OCI-LY7 (cell line): ENCODE data around the gene EBF3. TPM values are rescaled to one million over a fixed set of nuclear protein-coding genes. Genes with fewer than 3 reads are reported as not detected.

Experiments used
- BruUV-seq: library from RNA; stranded (reverse); fragments of 400-500 nt; replicated peaks from 2 replicates; lab custom pipeline; 2021; lab: Mats Ljungman, UMichigan
- CTCF ChIA-PET: fragments of 300-600 bp; sonication (Branson Sonifier 250); formaldehyde crosslinking; loops from one replicate; lab custom pipeline; 2022; ENCODE audit warnings: antibody characterized with exemption; ENCODE audit not compliant: unreplicated experiment; lab: Charles Lee
- POLR2A ChIA-PET: fragments of 300-600 bp; sonication (Branson Sonifier 250); formaldehyde crosslinking; loops from one replicate; lab custom pipeline; 2022; ENCODE audit warnings: antibody characterized with exemption; lab: Charles Lee
- DNase-seq: peaks from one replicate; pipeline ENCODE4 v3.0.0-alpha.2; 2015; ENCODE audit warnings: low spot score
- H2AFZ ChIP-seq: fragments of 200-600 bp; sonication (generic), shearing (Covaris generic); 2 replicates; pipeline ENCODE4 v1.6.1; 2014; ENCODE audit warnings: mild to moderate bottlenecking, antibody characterized with exemption, low read length, moderate library complexity
- H3K27ac ChIP-seq: fragments of 200-600 bp; sonication (generic); 2 replicates; pipeline ENCODE4 v1.5.1; 2014; ENCODE audit warnings: mixed run types, low read depth, mild to moderate bottlenecking, moderate library complexity, low read length, inconsistent platforms; ENCODE audit not compliant: poor library complexity, severe bottlenecking
- H3K36me3 ChIP-seq: fragments of 200-600 bp; sonication (generic); 2 replicates; pipeline ENCODE4 v1.6.1; 2014; ENCODE audit warnings: mild to moderate bottlenecking, antibody characterized with exemption, low read length, moderate library complexity, mixed read lengths; ENCODE audit not compliant: insufficient read depth
- H3K4me1 ChIP-seq: fragments of 200-600 bp; sonication (generic); 2 replicates; pipeline ENCODE4 v1.5.1; 2014; ENCODE audit warnings: mild to moderate bottlenecking, low read length; ENCODE audit not compliant: insufficient read depth, poor library complexity, severe bottlenecking
- H3K4me2 ChIP-seq: fragments of 200-600 bp; sonication (generic); 2 replicates; pipeline ENCODE4 v1.6.1; 2014; ENCODE audit warnings: mild to moderate bottlenecking, low read length
- H3K4me3 ChIP-seq: fragments of 200-600 bp; sonication (generic); 2 replicates; pipeline ENCODE4 v1.5.1; 2014; ENCODE audit warnings: mild to moderate bottlenecking, low read depth, low read length; ENCODE audit not compliant: poor library complexity, severe bottlenecking
- H3K79me2 ChIP-seq: fragments of 200-600 bp; sonication (generic); 2 replicates; pipeline ENCODE4 v1.6.1; 2016; ENCODE audit warnings: low read depth, mild to moderate bottlenecking, low read length, moderate library complexity, mixed read lengths; ENCODE audit not compliant: insufficient read depth
- H3K9me2 ChIP-seq: fragments of 200-600 bp; sonication (generic); 2 replicates; pipeline ENCODE4 v1.6.1; 2016; ENCODE audit warnings: mild to moderate bottlenecking, low read length, mixed read lengths; ENCODE audit not compliant: insufficient read depth
- H3K9me3 ChIP-seq: fragments of 200-600 bp; sonication (generic); 2 replicates; pipeline ENCODE4 v1.6.1; 2014; ENCODE audit warnings: mild to moderate bottlenecking, mixed run types, low read length, mixed read lengths
- H4K20me1 ChIP-seq: fragments of 200-600 bp; sonication (generic); 2 replicates; pipeline ENCODE4 v1.6.1; 2014; ENCODE audit warnings: mild to moderate bottlenecking, antibody characterized with exemption, low read length, moderate library complexity, mixed read lengths; ENCODE audit not compliant: insufficient read depth
- CTCF ChIP-seq: fragments of 200-600 bp; sonication (generic); conservative IDR thresholded peaks from 2 replicates; pipeline ENCODE4 v1.5.1; 2014; ENCODE audit warnings: mild to moderate bottlenecking, antibody characterized with exemption, low read length, moderate library complexity, mixed read lengths
- EZH2phosphoT487 ChIP-seq: fragments of 200-600 bp; sonication (generic); IDR thresholded peaks from 2 replicates; pipeline ENCODE4 v1.6.1; 2018; ENCODE audit warnings: low read depth, borderline replicate concordance, mild to moderate bottlenecking, mixed run types, antibody characterized with exemption, low read length, moderate library complexity, mixed read lengths
- intact Hi-C: fragments of 100-400 bp; cut with micrococcal nuclease; formaldehyde crosslinking; loops from one replicate; pipeline ENCODE4 v1.10.0; 2022; ENCODE audit not compliant: unreplicated experiment
- total RNA-seq, 2 experiments: library from RNA; depleted of rRNA in 1 of 2; stranded (reverse); fragments of >200 nt in 1 of 2; shearing (Covaris generic) in 1 of 2; gene quantifications; 2 replicates each; pipeline ENCODE4 v1.2.3, GENCODE V29; 2014 to 2022

EBF3 gene
- total RNA-seq, 2 experiments from 2014 or later: not detected

GRCh38 chr10:129945526-129945925 is 18.5 kb downstream of the EBF3 start:
- no peak for DNase-seq
- Histone ChIP-seq H3K27ac (no peak overlapping the region), H3K9me2 (no peaks in the 10 kb centered on the region), H3K4me3 (no peak overlapping the region), H3K9me3 (no peaks in the 10 kb centered on the region), H3K36me3 (no peaks in the 10 kb centered on the region), H3K4me2 (no peak overlapping the region), H3K79me2 (no peaks in the 10 kb centered on the region), H2AFZ (no peak overlapping the region), H4K20me1 (no peaks in the 10 kb centered on the region), H3K4me1 (no peaks in the 10 kb centered on the region)
- TF ChIP-seq CTCF: no peak
- TF ChIP-seq EZH2phosphoT487: no peak
- BruUV-seq: no TSS peak
- ChIA-PET CTCF (no interaction called here), POLR2A (no interaction called here)
- intact Hi-C loops: no loop called here

DNA sequence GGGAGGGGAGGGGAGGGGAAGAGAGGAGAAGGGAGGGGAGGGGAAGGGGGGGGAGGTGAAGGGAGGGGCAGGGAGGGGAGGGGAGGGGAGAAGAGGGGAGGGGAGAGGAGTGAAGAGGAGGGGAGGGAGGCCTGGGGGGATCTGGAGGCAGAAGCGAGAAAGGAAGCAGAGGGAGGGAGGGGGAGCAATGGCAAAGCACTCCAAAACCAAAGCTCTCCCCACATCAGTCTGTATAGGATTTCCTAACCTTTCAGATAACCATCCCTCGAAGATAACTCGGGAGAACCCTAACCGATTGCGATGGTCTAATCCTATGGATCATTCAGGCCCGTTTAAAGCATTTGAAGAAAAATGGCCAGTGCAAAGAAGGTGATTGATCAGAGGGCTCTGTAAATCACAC is 19.0 kb downstream of the EBF3 start:
- CTCF ChIA-PET: no interaction called here
- BruUV-seq: no TSS peak
- Histone ChIP-seq H3K4me3 (no peak overlapping the region), H2AFZ (no peak overlapping the region), H3K4me1 (no peaks in the 10 kb centered on the region), H4K20me1 (no peaks in the 10 kb centered on the region), H3K27ac (no peak overlapping the region), H3K79me2 (no peaks in the 10 kb centered on the region), H3K4me2 (no peak overlapping the region), H3K9me2 (no peaks in the 10 kb centered on the region), H3K36me3 (no peaks in the 10 kb centered on the region), H3K9me3 (no peaks in the 10 kb centered on the region)
- DNase-seq: no peak
- intact Hi-C loops: no loop called here
- POLR2A ChIA-PET: no interaction called here
- no peak for TF ChIP-seq CTCF
- no peak for TF ChIP-seq EZH2phosphoT487

DNA sequence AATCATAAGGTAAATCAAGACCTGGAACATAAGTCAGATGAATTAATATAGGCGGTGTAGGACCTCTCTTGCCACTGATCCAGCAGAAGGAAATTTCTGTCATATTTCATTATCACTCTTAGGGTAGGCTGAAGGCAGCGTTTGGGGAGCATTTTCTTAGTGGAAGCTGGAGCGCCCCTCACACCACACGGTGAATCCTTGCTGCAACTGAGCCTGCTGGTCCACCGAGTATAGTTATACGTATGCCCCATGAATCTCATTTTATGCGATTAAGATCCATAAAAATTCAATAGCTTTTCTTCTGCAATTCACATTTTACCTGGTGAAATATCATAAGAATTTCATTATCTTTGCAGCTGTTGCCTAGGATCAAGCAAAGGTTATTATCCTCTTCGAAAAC is 19.6 kb downstream of the EBF3 start:
- TF ChIP-seq EZH2phosphoT487 (no peak), CTCF (no peak)
- Histone ChIP-seq H3K4me3 (no peak overlapping the region), H3K36me3 (no peaks in the 10 kb centered on the region), H3K9me3 (no peaks in the 10 kb centered on the region), H3K9me2 (no peaks in the 10 kb centered on the region), H3K79me2 (no peaks in the 10 kb centered on the region), H3K4me2 (no peak overlapping the region), H4K20me1 (no peaks in the 10 kb centered on the region), H3K27ac (no peak overlapping the region), H2AFZ (no peak overlapping the region), H3K4me1 (no peaks in the 10 kb centered on the region)
- intact Hi-C loops: no loop called here
- POLR2A ChIA-PET: no interaction called here
- CTCF ChIA-PET: no interaction called here
- no peak for DNase-seq
- BruUV-seq: no TSS peak
